Naive thymus-derived CD4-positive, alpha-beta T cell (primary cell): ENCODE results near the gene EXPH5. TPM values are rescaled to one million over a fixed set of nuclear protein-coding genes. Genes with fewer than 3 reads are reported as not detected.

Source experiments
- ATAC-seq: fragments of 150-1000 bp; cut with Tn5 transposase; 2 replicates; pipeline ENCODE4 v1.10.0; 2021; ENCODE audit warnings: mild to moderate bottlenecking, moderate library complexity
- CTCF ChIA-PET: fragments of 350-600 bp; sonication (Branson Sonifier 250); formaldehyde crosslinking; loops from one replicate; lab custom pipeline; 2021; ENCODE audit warnings: antibody characterized with exemption; lab: Charles Lee
- POLR2A ChIA-PET: fragments of 350-600 bp; sonication (Branson Sonifier 250); formaldehyde crosslinking; loops from one replicate; lab custom pipeline; 2021; ENCODE audit warnings: antibody characterized with exemption, inconsistent platforms; lab: Charles Lee
- DNase-seq, 9 donors: peaks; one replicate each; pipeline versions ENCODE4 v3.0.0 to v3.0.0-alpha.2; 2020 to 2022; ENCODE audit warnings: mixed read lengths in 1 of 9
- H3K27ac ChIP-seq: one replicate; pipeline ENCODE4 v1.7.0; 2013; ENCODE audit warnings: mild to moderate bottlenecking, low read depth, low read length, moderate library complexity
- H3K27me3 ChIP-seq, 2 donors: one replicate each; pipeline ENCODE4 v1.7.0; 2013; ENCODE audit warnings: low read length in 2 of 2, mild to moderate bottlenecking in 2 of 2, moderate library complexity in 2 of 2; ENCODE audit not compliant: control insufficient read depth in 2 of 2, insufficient read depth in 2 of 2
- H3K36me3 ChIP-seq, 3 experiments: 1 replicate in 2 of 3; 2 replicates in 1 of 3; pipeline ENCODE4 v1.7.0; 2013; ENCODE audit warnings: low read length in 3 of 3, mild to moderate bottlenecking in 3 of 3, moderate library complexity in 1 of 3; ENCODE audit not compliant: insufficient read depth in 3 of 3, control insufficient read depth in 2 of 3
- H3K4me1 ChIP-seq, 2 donors: one replicate each; pipeline ENCODE4 v1.7.0; 2013; ENCODE audit warnings: low read length in 2 of 2, mild to moderate bottlenecking in 2 of 2, moderate library complexity in 1 of 2; ENCODE audit not compliant: control insufficient read depth in 2 of 2, insufficient read depth in 2 of 2
- H3K4me3 ChIP-seq: 2 replicates; pipeline ENCODE4 v1.7.0; 2013; ENCODE audit warnings: mild to moderate bottlenecking, low read length
- H3K9me3 ChIP-seq, 3 experiments: 1 replicate in 2 of 3; 2 replicates in 1 of 3; pipeline ENCODE4 v1.7.0; 2013; ENCODE audit warnings: low read length in 3 of 3; ENCODE audit not compliant: control insufficient read depth in 2 of 3
- H3K27ac Mint-ChIP-seq, 9 donors: one replicate each; pipeline ENCODE4 v1.8.0; 2020 to 2022; ENCODE audit warnings: mixed read lengths in 9 of 9, mild to moderate bottlenecking in 8 of 9, moderate library complexity in 5 of 9, inconsistent platforms in 2 of 9
- H3K27me3 Mint-ChIP-seq, 5 donors: one replicate each; pipeline ENCODE4 v1.8.0; 2021 to 2022; ENCODE audit warnings: mixed read lengths in 5 of 5, mild to moderate bottlenecking in 1 of 5
- H3K36me3 Mint-ChIP-seq, 5 donors: one replicate each; pipeline ENCODE4 v1.8.0; 2020 to 2022; ENCODE audit warnings: mixed read lengths in 5 of 5, mild to moderate bottlenecking in 3 of 5, inconsistent platforms in 1 of 5
- H3K4me1 Mint-ChIP-seq, 7 donors: one replicate each; pipeline ENCODE4 v1.8.0; 2020 to 2022; ENCODE audit warnings: mixed read lengths in 7 of 7, mild to moderate bottlenecking in 3 of 7, inconsistent platforms in 1 of 7
- H3K4me3 Mint-ChIP-seq, 10 donors: one replicate each; pipeline ENCODE4 v1.8.0; 2020 to 2022; ENCODE audit warnings: mild to moderate bottlenecking in 10 of 10, mixed read lengths in 10 of 10, moderate library complexity in 6 of 10, inconsistent platforms in 2 of 10
- H3K9me3 Mint-ChIP-seq, 11 donors: one replicate each; pipeline ENCODE4 v1.8.0; 2020 to 2022; ENCODE audit warnings: mixed read lengths in 11 of 11, mild to moderate bottlenecking in 4 of 11, inconsistent platforms in 1 of 11, moderate library complexity in 1 of 11
- intact Hi-C, 2 donors: fragments of 100-400 bp; cut with micrococcal nuclease; formaldehyde crosslinking; loops; one replicate each; pipeline ENCODE4 v1.15.1; 2023
- polyA plus RNA-seq, 2 donors: library from polyadenylated mRNA; unstranded; fragments of 300-500 nt; fragmentation: Illumina TruSeq; gene quantifications; one replicate each; pipeline ENCODE4 v1.2.3, GENCODE V29; 2021
- total RNA-seq, 6 experiments: library from RNA in 5 of 6; stranded (reverse) in 5 of 6; gene quantifications; 1 replicate in 5 of 6; 2 replicates in 1 of 6; pipeline ENCODE4 v1.2.3 and lab custom pipeline; 2021 to 2026

The EXPH5 gene
- total and polyA plus RNA-seq, 7 experiments from 2014 or later, result 0.90 to 8.3 (median 3.2) TPM

DNA sequence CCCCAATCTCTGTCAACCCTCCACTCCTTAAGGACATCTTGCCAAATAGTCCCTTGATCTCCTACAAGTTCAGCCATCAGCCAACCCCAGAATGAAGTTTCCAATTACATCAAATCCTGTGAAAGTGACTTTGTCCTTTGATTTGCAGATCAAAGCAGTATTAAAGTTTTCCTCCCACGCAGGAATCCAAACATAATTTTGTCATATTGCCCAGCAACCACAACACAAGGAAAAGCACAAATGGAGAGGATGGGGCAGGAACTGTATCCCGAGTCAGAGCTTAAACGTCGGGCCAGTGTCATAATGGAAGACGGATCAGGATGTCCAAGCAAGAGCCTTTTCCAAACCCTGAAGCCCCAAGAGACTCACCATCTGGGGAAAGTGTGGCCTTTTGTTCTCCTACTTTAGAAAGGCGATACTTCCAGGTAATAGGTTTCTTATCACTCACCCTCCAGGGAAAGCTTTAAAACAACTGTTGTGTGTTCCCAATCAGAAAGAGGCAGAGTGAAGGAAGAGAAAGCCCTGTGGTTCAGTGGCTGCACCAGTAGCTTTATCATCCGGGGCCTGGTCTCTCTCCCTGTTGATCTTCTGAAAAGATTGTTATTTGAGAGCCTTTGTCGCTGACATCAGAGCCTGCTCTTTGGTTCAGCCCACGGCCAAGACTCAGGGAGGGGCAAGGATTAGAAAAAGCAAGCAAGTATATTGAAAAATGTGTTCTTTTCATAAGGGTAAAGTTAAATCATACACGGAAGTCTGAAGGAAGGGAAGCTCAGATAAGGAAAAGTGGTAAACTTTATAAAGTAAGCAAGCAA lies 41.7 kb downstream of the EXPH5 start:
- ChIA-PET CTCF (no interaction called here), POLR2A (interaction anchor here (0.6 kb wide), 1 partner anchor 121 kb away, joined by 3 read pairs; no protein-coding TSS in a partner anchor)
- H3K27ac ChIP-seq, result no peak overlapping the region
- no peak overlapping the region for H3K4me3 ChIP-seq
- no peaks in the 10 kb centered on the region for H3K36me3 ChIP-seq
- no peaks in the 10 kb centered on the region for H3K4me1 ChIP-seq
- Mint-ChIP-seq H3K4me1 (peaks cover 0 to 8% (median 0%) of the 10 kb centered on the region in 7 donors), H3K9me3 (no peaks in the 10 kb centered on the region), H3K4me3 (peak overlapping the region in 1 of 10 donors; percentile 46), H3K27ac (peak overlapping the region in 1 of 9 donors; percentile 1), H3K27me3 (no peaks in the 10 kb centered on the region), H3K36me3 (peaks cover 0 to 13% (median 0%) of the 10 kb centered on the region in 5 donors)
- no peaks in the 10 kb centered on the region for H3K9me3 ChIP-seq
- DNase-seq (no peak), ATAC-seq (no peak)
- intact Hi-C loops, result no loop called here
- H3K27me3 ChIP-seq, result no peaks in the 10 kb centered on the region

DNA sequence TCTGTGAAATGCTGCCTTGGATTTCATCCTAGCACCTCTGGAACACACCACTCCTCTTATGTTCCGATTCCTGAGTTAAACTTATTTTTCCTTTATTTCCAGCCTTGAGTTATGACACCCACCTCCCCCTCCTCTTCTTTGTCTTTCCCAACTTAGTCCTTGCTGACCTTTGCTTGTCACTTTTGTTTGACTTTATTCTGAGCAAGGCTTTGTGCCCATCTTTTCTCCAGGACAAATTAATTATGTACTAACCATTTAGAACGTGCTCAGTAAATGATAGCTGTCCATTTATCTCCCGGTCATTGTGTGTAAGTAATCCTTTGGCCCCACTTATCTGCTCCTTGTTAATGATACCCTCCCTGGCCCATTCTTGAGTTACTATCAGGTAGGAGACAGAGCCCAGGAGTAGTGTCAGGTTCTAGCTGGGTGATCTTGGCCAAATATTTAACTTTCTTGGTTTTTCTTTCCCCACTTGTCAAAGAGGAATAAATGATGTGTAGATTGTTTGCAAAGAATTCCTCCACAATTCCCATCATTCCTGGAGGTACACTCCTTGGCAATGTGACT lies 44.2 kb downstream of the EXPH5 start:
- intact Hi-C loops, result no loop called here
- Mint-ChIP-seq H3K9me3 (no peaks in the 10 kb centered on the region), H3K27me3 (no peaks in the 10 kb centered on the region), H3K4me3 (no peak overlapping the region), H3K4me1 (peaks cover 0 to 6% (median 0%) of the 10 kb centered on the region in 7 donors), H3K36me3 (peaks cover 0 to 13% (median 4%) of the 10 kb centered on the region in 5 donors), H3K27ac (peak overlapping the region in 1 of 9 donors; percentile 2)
- no peaks in the 10 kb centered on the region for H3K27me3 ChIP-seq
- ATAC-seq (no peak), DNase-seq (no peak)
- H3K4me1 ChIP-seq, result no peaks in the 10 kb centered on the region
- H3K27ac ChIP-seq, result no peak overlapping the region
- H3K4me3 ChIP-seq, result no peak overlapping the region
- H3K36me3 ChIP-seq, result no peaks in the 10 kb centered on the region
- ChIA-PET POLR2A (no interaction called here), CTCF (no interaction called here)
- H3K9me3 ChIP-seq, result no peaks in the 10 kb centered on the region

DNA sequence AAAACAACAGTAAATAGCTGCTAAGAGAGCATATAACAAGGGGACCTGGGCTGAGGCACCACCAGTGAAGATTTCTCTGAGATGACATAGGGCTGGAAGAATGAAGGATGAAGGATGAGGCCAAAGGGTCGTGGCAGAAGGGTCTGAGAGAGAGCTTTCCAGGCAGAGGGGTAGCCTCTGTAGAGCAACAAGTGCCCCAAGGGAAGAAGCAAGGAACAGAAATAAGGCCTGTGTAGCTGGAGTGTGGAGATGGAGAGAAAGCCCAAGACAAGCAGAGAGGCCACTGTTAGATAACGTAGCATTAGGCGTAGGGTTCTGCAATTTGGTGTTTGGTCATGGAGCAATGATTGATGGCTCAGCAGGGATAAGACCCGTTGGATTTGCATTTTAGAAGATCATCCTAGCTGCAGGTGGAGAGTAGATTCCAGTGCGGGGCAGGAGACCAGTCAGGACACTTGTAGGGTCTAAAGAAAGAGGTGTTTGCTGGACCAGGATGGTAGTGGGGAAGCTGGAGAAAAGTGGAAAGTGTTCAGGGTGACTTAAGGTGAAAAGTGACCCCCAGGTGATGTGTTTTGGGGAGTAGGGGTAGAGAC lies 47.6 kb downstream of the EXPH5 start:
- Mint-ChIP-seq H3K4me1 (peaks cover 0 to 2% (median 0%) of the 10 kb centered on the region in 7 donors), H3K9me3 (no peaks in the 10 kb centered on the region), H3K4me3 (no peak overlapping the region), H3K27me3 (no peaks in the 10 kb centered on the region), H3K27ac (no peak overlapping the region), H3K36me3 (peaks cover 0 to 15% (median 2%) of the 10 kb centered on the region in 5 donors)
- CTCF ChIA-PET, result no interaction called here
- no peak for DNase-seq
- H3K27me3 ChIP-seq, result no peaks in the 10 kb centered on the region
- no peak overlapping the region for H3K4me3 ChIP-seq
- no peak overlapping the region for H3K27ac ChIP-seq
- POLR2A ChIA-PET, result no interaction called here
- intact Hi-C loops, result no loop called here
- no peaks in the 10 kb centered on the region for H3K4me1 ChIP-seq
- H3K36me3 ChIP-seq, result no peaks in the 10 kb centered on the region
- no peaks in the 10 kb centered on the region for H3K9me3 ChIP-seq
- ATAC-seq, result no peak

DNA sequence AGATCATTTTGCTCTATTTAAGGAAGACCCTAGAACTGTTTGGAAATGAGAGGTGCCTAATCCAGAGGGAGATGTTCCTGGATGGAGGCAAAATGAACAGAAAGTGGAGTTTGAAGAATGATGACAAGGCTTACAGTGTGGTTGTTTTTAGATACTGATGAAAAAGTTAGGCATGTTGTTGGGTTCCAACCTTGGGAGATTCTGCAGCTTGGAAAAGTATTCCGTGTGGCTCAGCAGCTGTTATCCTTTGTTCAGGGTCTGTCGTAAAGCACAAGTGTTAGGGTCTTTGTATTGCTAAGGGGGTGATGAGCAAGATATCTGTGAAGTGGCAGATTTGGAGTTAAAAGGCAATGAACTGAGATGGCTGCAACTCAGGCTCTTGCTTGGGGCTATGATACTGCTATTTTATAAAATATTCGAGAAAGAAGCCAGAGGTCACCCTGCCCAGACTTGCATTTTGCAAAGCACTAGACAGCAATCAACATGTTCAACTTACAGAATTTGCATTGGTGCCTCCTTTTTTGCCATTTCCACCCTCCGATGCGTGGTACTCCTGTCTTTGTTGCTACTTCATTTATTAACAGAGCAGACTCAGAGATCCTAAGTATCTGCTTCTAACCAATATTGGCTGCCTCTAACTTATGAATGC lies 50.1 kb downstream of the EXPH5 start:
- Mint-ChIP-seq H3K9me3 (no peaks in the 10 kb centered on the region), H3K27ac (no peak overlapping the region), H3K27me3 (no peaks in the 10 kb centered on the region), H3K36me3 (peaks cover 0 to 8% (median 0%) of the 10 kb centered on the region in 5 donors), H3K4me1 (peaks cover 0 to 3% (median 0%) of the 10 kb centered on the region in 7 donors), H3K4me3 (no peak overlapping the region)
- H3K27me3 ChIP-seq, result no peaks in the 10 kb centered on the region
- no peak for DNase-seq
- no peaks in the 10 kb centered on the region for H3K4me1 ChIP-seq
- intact Hi-C loops, result no loop called here
- no peak for ATAC-seq
- no peaks in the 10 kb centered on the region for H3K36me3 ChIP-seq
- no peak overlapping the region for H3K27ac ChIP-seq
- ChIA-PET CTCF (no interaction called here), POLR2A (no interaction called here)
- H3K4me3 ChIP-seq, result no peak overlapping the region
- H3K9me3 ChIP-seq, result no peaks in the 10 kb centered on the region

DNA sequence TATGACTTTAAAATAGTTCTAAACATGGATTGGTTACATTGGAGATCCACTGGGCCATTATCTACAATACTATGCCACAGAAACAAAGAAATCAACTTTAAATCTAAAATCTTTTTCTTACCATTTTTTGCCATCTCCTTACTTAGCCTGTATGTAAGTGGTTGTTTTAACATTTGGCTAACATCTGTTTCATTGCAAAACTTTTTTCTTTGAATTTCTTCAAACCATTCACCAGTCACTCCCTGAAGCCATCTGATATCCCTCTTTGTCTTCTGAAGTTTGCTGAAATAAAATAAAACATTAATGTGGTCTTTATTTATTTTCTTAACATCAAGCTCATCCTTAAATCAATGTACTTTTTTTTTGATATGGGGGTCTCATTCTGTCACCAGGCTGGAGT lies 52.0 kb downstream of the EXPH5 start:
- DNase-seq (no peak), ATAC-seq (no peak)
- Mint-ChIP-seq H3K27me3 (no peaks in the 10 kb centered on the region), H3K27ac (no peak overlapping the region), H3K36me3 (peaks cover 0 to 10% (median 0%) of the 10 kb centered on the region in 5 donors), H3K4me3 (no peak overlapping the region), H3K9me3 (no peaks in the 10 kb centered on the region), H3K4me1 (peaks cover 0 to 11% (median 0%) of the 10 kb centered on the region in 7 donors)
- ChIA-PET POLR2A (no interaction called here), CTCF (no interaction called here)
- H3K27ac ChIP-seq, result no peak overlapping the region
- H3K36me3 ChIP-seq, result no peaks in the 10 kb centered on the region
- no peaks in the 10 kb centered on the region for H3K27me3 ChIP-seq
- H3K4me1 ChIP-seq, result no peaks in the 10 kb centered on the region
- intact Hi-C loops, result no loop called here
- H3K9me3 ChIP-seq, result no peaks in the 10 kb centered on the region
- H3K4me3 ChIP-seq, result no peak overlapping the region

DNA sequence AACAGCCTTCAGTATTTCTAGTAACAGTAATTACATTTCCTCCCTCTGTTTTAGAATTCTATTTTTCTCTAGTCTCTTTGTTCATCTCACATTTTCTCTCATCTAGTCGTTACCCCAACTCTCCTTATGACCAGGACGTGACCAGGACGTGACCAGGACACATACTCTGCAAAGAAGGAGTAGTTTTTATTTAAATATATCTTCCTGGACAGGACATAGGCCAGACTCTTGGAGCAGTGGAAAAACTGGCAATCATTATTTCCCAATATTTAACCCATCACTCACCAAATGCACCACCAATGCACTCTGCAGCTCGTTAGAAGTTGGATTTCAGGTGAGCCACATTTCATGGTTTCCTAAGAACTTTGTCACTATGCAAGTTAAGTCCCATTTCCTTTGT lies 55.1 kb downstream of the EXPH5 start:
- intact Hi-C loops, result no loop called here
- no peak for ATAC-seq

More for the DNA sequence above, 55.1 kb downstream of the EXPH5 start:
- Histone ChIP-seq H3K4me1 (no peaks in the 10 kb centered on the region), H3K27ac (no peak overlapping the region), H3K27me3 (no peaks in the 10 kb centered on the region), H3K36me3 (no peaks in the 10 kb centered on the region), H3K9me3 (no peaks in the 10 kb centered on the region), H3K4me3 (no peak overlapping the region)
- H3K4me3 Mint-ChIP-seq, result peak overlapping the region in 5 of 10 donors; percentile 3 to 71 (median 53)
- peaks cover 0 to 23% (median 7%) of the 10 kb centered on the region in 5 donors for H3K36me3 Mint-ChIP-seq
- peaks cover 0 to 11% (median 0%) of the 10 kb centered on the region in 7 donors for H3K4me1 Mint-ChIP-seq
- H3K9me3 Mint-ChIP-seq, result no peaks in the 10 kb centered on the region
- POLR2A ChIA-PET, result no interaction called here
- H3K27ac Mint-ChIP-seq, result peak overlapping the region in 4 of 9 donors; percentile 2 to 18 (median 10)
- no peaks in the 10 kb centered on the region for H3K27me3 Mint-ChIP-seq
- CTCF ChIA-PET, result no interaction called here
- no peak for DNase-seq
